ENCODE data around the gene ZBTB5. TPM values are rescaled to one million over a fixed set of nuclear protein-coding genes. Genes with fewer than 3 reads are reported as not detected.

Gene ZBTB5
- total RNA-seq, 1 donor from 2014 or later = 11.3 TPM

DNA sequence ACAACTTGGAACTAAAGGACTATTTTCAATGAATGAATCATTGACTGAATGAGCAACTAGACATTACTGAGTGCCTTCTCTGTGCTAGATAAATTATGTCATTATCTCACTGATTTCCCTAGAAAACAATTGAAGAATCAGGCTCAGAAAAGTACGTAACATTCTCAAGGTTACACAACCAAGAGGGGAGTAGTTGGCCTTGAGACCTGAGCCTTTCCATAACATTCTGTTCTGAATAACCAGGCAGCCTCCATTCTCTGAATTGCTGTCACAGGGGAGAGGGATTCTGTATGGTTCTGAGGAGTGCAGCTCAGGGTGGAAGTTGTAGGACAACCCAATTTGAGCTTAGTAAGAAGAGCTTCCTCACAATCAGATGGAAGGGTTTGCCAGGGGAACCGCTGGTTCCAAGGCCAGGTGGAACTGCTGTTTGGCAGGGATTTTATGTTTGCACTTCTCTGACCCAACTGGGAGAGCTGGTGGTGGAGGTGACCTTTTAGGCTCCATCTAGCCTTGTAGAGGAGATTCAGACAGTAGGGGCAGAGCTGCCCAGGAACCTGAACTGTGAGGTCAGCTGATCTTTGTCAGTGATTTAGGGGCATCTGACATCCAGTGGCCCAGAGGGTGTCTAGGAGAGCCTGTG is 36.8 kb upstream of the ZBTB5 start:
- Histone ChIP-seq H3K36me3 (ENCODE audit: insufficient read depth, low read length) (peaks cover 60% of the 10 kb centered on the region), H3K27me3 (ENCODE audit: insufficient read depth, low read length) (no peaks in the 10 kb centered on the region), H3K9ac (ENCODE audit: low read length) (no peak overlapping the region), H3K4me3 (ENCODE audit: insufficient read depth, low read depth, low read length) (no peak overlapping the region), H3K79me2 (ENCODE audit: insufficient read depth, low read length) (peaks cover 25% of the 10 kb centered on the region), H2AFZ (ENCODE audit: low read depth, low read length) (no peak overlapping the region), H3K4me2 (ENCODE audit: low read length) (no peak overlapping the region), H3K4me1 (ENCODE audit: insufficient read depth, low read length) (peaks cover 7% of the 10 kb centered on the region), H4K20me1 (ENCODE audit: insufficient read depth, low read length) (peaks cover 54% of the 10 kb centered on the region), H3K27ac (ENCODE audit: low read depth, low read length) (no peak overlapping the region), H3K9me3 (ENCODE audit: insufficient read depth, low read depth, low read length) (no peaks in the 10 kb centered on the region)
- no peak overlapping the region for H3K4me3 Mint-ChIP-seq (ENCODE audit: unreplicated experiment)
- no peak for TF ChIP-seq EZH2 (IDR thresholded peaks at IDR 0.05; ENCODE audit: insufficient read depth, low read length)
- TF ChIP-seq, protein P1, sequence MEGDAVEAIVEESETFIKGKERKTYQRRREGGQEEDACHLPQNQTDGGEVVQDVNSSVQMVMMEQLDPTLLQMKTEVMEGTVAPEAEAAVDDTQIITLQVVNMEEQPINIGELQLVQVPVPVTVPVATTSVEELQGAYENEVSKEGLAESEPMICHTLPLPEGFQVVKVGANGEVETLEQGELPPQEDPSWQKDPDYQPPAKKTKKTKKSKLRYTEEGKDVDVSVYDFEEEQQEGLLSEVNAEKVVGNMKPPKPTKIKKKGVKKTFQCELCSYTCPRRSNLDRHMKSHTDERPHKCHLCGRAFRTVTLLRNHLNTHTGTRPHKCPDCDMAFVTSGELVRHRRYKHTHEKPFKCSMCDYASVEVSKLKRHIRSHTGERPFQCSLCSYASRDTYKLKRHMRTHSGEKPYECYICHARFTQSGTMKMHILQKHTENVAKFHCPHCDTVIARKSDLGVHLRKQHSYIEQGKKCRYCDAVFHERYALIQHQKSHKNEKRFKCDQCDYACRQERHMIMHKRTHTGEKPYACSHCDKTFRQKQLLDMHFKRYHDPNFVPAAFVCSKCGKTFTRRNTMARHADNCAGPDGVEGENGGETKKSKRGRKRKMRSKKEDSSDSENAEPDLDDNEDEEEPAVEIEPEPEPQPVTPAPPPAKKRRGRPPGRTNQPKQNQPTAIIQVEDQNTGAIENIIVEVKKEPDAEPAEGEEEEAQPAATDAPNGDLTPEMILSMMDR (IDR thresholded peaks at IDR 0.05; ENCODE audit: insufficient read depth, low read depth, low read length) = no peak
- DNase-seq (ENCODE audit: low read depth) = no peak
- no peaks in the 10 kb centered on the region for H3K27me3 Mint-ChIP-seq (ENCODE audit: low read depth, unreplicated experiment)
- H3K27ac Mint-ChIP-seq (ENCODE audit: unreplicated experiment) = no peak overlapping the region
- no peak for FAIRE-seq
- H3K36me3 Mint-ChIP-seq (ENCODE audit: low read depth, unreplicated experiment) = peaks cover 34% of the 10 kb centered on the region
- H3K9me3 Mint-ChIP-seq (ENCODE audit: unreplicated experiment) = peaks cover 3% of the 10 kb centered on the region
- H3K4me1 Mint-ChIP-seq (ENCODE audit: low read depth, unreplicated experiment) = peaks cover 6% of the 10 kb centered on the region

DNA sequence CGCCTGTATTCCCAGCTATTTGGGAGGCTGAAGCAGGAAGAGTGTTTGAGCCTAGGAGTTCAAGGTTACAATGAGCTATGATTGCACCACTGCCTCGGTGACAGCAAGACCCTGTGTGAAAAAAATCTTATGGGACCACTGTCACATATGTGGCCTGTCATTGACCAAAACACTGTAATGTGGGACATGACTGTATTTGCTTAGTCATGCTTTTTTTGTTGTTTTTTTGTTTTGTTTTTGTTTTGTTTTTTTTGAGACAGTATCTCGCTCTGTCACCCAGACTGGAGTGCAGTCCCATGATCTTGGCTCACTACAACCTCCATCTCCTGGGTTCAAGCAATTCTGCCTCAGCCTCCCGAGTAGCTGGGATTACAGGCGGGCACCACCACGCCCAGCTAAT is 34.0 kb upstream of the ZBTB5 start:
- no peak overlapping the region for H3K4me3 ChIP-seq (ENCODE audit: insufficient read depth, low read depth, low read length)
- no peak overlapping the region for H2AFZ ChIP-seq (ENCODE audit: low read depth, low read length)
- peaks cover 52% of the 10 kb centered on the region for H4K20me1 ChIP-seq (ENCODE audit: insufficient read depth, low read length)
- no peak overlapping the region for H3K4me2 ChIP-seq (ENCODE audit: low read length)
- DNase-seq (ENCODE audit: low read depth) (no peak), FAIRE-seq (no peak)
- peaks cover 7% of the 10 kb centered on the region for H3K4me1 ChIP-seq (ENCODE audit: insufficient read depth, low read length)
- H3K27me3 ChIP-seq (ENCODE audit: insufficient read depth, low read length) = no peaks in the 10 kb centered on the region
- TF ChIP-seq EZH2 (IDR thresholded peaks at IDR 0.05; ENCODE audit: insufficient read depth, low read length) = no peak
- TF ChIP-seq, protein P1 (IDR thresholded peaks at IDR 0.05; ENCODE audit: insufficient read depth, low read depth, low read length) = no peak
- Mint-ChIP-seq H3K36me3 (ENCODE audit: low read depth, unreplicated experiment) (peaks cover 32% of the 10 kb centered on the region), H3K27me3 (ENCODE audit: low read depth, unreplicated experiment) (no peaks in the 10 kb centered on the region), H3K9me3 (ENCODE audit: unreplicated experiment) (peaks cover 3% of the 10 kb centered on the region), H3K4me3 (ENCODE audit: unreplicated experiment) (no peak overlapping the region), H3K27ac (ENCODE audit: unreplicated experiment) (no peak overlapping the region), H3K4me1 (ENCODE audit: low read depth, unreplicated experiment) (peaks cover 6% of the 10 kb centered on the region)
- H3K27ac ChIP-seq (ENCODE audit: low read depth, low read length) = no peak overlapping the region
- H3K36me3 ChIP-seq (ENCODE audit: insufficient read depth, low read length) = peaks cover 72% of the 10 kb centered on the region
- no peaks in the 10 kb centered on the region for H3K9me3 ChIP-seq (ENCODE audit: insufficient read depth, low read depth, low read length)
- no peak overlapping the region for H3K9ac ChIP-seq (ENCODE audit: low read length)
- peaks cover 25% of the 10 kb centered on the region for H3K79me2 ChIP-seq (ENCODE audit: insufficient read depth, low read length)

DNA sequence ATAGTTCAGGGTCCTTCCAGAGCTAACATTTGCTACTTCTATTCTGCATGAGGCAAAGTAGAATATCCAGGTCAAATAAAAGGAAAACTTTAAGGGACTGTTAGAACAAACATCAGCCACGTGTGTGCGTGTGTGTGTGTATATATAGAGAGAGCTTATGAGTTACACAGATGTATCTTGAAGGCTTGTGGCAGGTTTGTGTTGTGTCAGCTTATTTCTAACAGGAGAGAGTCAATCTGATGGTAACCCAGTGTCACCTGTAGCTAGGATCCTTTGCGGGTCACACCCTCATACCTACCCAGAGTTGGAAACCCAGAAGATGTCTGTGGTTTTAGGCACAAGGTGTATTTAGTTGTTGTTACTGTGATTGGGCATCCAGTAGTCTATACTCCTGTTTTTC is 33.2 kb upstream of the ZBTB5 start:
- H3K4me3 ChIP-seq (ENCODE audit: insufficient read depth, low read depth, low read length) = no peak overlapping the region
- peaks cover 31% of the 10 kb centered on the region for H3K79me2 ChIP-seq (ENCODE audit: insufficient read depth, low read length)
- FAIRE-seq (no peak), DNase-seq (ENCODE audit: low read depth) (no peak)
- H3K9me3 ChIP-seq (ENCODE audit: insufficient read depth, low read depth, low read length) = no peaks in the 10 kb centered on the region
- H3K27me3 ChIP-seq (ENCODE audit: insufficient read depth, low read length) = no peaks in the 10 kb centered on the region
- no peak overlapping the region for H2AFZ ChIP-seq (ENCODE audit: low read depth, low read length)
- no peak overlapping the region for H3K27ac ChIP-seq (ENCODE audit: low read depth, low read length)
- Mint-ChIP-seq H3K27ac (ENCODE audit: unreplicated experiment) (no peak overlapping the region), H3K27me3 (ENCODE audit: low read depth, unreplicated experiment) (no peaks in the 10 kb centered on the region), H3K4me1 (ENCODE audit: low read depth, unreplicated experiment) (no peaks in the 10 kb centered on the region), H3K36me3 (ENCODE audit: low read depth, unreplicated experiment) (peaks cover 29% of the 10 kb centered on the region), H3K4me3 (ENCODE audit: unreplicated experiment) (no peak overlapping the region), H3K9me3 (ENCODE audit: unreplicated experiment) (peaks cover 2% of the 10 kb centered on the region)
- H3K36me3 ChIP-seq (ENCODE audit: insufficient read depth, low read length) = peaks cover 74% of the 10 kb centered on the region
- no peak overlapping the region for H3K4me2 ChIP-seq (ENCODE audit: low read length)
- TF ChIP-seq, protein P1 (IDR thresholded peaks at IDR 0.05; ENCODE audit: insufficient read depth, low read depth, low read length) = no peak
- TF ChIP-seq EZH2 (IDR thresholded peaks at IDR 0.05; ENCODE audit: insufficient read depth, low read length) = no peak
- H4K20me1 ChIP-seq (ENCODE audit: insufficient read depth, low read length) = peaks cover 45% of the 10 kb centered on the region
- no peak overlapping the region for H3K9ac ChIP-seq (ENCODE audit: low read length)
- H3K4me1 ChIP-seq (ENCODE audit: insufficient read depth, low read length) = peaks cover under 1% of the 10 kb centered on the region

Data from astrocyte (in vitro differentiated cells and primary cell).